ENCODE results near the gene RRAGB.

DNA sequence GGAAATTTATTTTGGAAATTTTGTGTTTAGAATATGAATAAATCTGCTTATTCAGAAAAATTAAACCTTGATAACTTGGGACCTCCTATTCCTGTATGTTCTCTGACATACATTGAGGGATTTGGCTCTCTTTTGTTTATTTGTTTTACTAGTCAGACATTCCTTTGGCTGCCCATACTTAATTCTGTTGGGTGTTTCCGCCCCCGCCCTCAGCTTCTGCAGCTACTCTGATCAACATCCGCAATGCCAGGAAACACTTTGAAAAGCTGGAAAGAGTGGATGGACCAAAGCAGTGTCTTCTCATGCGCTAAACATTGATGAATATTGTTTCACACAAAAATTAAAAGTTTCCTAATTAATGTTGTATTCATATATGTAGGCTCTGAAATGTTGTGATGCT is 40.5 kb downstream of the RRAGB start:
- TF ChIP-seq, protein P1, sequence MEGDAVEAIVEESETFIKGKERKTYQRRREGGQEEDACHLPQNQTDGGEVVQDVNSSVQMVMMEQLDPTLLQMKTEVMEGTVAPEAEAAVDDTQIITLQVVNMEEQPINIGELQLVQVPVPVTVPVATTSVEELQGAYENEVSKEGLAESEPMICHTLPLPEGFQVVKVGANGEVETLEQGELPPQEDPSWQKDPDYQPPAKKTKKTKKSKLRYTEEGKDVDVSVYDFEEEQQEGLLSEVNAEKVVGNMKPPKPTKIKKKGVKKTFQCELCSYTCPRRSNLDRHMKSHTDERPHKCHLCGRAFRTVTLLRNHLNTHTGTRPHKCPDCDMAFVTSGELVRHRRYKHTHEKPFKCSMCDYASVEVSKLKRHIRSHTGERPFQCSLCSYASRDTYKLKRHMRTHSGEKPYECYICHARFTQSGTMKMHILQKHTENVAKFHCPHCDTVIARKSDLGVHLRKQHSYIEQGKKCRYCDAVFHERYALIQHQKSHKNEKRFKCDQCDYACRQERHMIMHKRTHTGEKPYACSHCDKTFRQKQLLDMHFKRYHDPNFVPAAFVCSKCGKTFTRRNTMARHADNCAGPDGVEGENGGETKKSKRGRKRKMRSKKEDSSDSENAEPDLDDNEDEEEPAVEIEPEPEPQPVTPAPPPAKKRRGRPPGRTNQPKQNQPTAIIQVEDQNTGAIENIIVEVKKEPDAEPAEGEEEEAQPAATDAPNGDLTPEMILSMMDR (IDR thresholded peaks at IDR 0.05): no peak
- TF ChIP-seq POLR2A (IDR thresholded peaks at IDR 0.05): no peak
